Activated CD4-positive, alpha-beta T cell treated with anti-CD3 and anti-CD28 coated beads for 4 hours (primary cell): ENCODE data around the gene GATA1.
A peak's percentile ranks its signal among the peaks of the same experiment; 100 is the strongest.

Experiments used
- DNase-seq, 2 donors: peaks; one replicate each; pipeline ENCODE4 v3.0.0-alpha.2; 2020

GATA1 gene

GRCh38 chrX:48786341-48786800, at the start of gene GATA1:
Gene GATA1, plus strand, starts transcription at chrX:48786590. Its CDS starts 4,520 bp downstream, at chrX:48791110.
- DNase-seq: no peak

GRCh38 chrX:48736878-48737212, 49.5 kb upstream of the GATA1 start:
- no peak for DNase-seq

- peak; percentile 83 to 85 for DNase-seq
These were observed 49.0 kb upstream of the GATA1 start for GRCh38 chrX:48737213-48737938.

- DNase-seq: no peak
These were observed 48.5 kb upstream of the GATA1 start for GRCh38 chrX:48737940-48738339.

DNA sequence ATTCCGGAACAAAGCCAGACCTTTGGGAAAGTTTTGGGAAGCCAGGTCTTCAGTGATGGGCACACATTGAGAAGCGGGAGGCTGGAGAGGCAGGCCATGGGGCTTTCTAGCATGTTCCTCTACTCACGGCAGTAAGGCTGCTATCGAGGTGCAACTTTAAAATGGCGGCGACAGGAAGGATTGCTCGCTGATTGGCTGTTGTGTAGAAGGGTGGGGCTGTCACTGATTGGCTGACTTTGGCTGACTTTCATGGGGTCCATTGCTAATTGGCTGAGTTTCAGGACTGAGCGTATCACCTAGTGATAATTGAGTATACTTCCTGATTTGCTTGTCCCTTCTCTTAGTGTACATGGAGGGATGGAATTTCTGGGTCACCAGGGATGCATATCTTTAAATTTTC, 44.6 kb upstream of the GATA1 start:
- no peak for DNase-seq

GRCh38 chrX:48745222-48745621, 41.2 kb upstream of the GATA1 start:
- DNase-seq: no peak

DNA sequence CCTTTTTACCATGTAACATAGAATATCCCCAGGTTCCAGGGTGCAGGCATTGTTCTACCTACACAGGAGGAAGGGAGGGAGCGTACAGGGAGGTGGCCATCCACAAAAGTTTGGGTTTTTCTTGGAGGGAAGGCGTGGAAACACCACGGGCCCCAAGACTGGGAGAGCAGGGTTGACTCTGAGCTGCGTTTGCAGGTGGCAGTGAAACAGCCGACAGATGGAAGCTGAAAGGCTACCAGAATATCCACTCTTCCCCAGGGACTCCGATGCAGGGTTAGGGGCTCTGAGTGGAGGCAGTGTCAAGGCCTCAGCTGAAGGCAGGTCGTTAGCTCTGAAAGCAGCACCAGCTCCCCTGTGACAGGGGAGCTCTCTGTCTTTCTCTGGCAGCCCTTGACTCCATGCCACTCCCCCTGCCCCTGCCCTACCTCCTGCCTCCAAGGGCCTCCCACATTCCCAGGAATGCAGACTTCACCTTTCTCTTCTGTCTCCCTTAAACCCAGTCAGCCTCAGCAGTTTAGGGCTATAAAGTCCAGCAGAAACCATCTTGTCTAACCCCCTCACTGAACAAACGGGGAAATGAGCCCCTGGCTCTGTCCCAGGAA, 38.9 kb upstream of the GATA1 start:
- DNase-seq: no peak

DNA sequence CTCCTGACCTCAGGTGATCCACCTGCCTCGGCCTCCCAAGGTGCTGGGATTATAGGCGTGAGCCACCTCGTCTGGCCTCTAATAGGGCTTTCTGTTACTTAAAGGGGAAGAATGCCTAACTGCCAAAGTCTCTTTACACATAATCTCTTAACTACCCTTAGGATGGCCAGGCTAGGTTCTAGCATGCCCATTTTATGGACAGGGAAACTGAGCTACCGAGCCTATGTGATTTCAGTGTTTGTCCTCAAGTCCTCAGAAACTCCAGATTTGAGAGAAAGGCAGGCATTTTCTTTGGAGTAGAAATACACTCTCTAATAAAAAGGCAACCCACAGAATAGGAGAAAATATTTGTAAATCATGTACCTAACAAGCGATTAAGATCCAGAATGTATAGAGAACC, 37.2 kb upstream of the GATA1 start:
- no peak for DNase-seq

DNA sequence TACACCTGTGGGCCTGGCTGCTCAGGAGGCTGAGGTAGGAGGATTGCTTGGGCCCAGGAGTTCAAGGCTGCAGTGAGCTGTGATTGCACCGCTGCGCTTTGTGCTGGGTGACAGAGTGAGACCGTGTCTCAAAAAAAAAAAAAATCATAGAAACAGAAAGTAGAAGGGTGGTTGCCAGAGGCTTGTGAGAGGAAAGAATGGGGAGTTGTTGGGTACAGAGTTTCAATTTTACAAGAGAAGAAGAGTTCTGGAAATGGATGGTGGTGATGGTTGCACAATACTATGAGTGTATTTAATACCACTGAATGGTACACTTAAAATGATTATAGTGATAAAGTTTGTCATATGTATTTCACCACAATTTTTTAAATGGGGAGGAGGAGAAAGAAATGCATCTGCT, 35.0 kb upstream of the GATA1 start:
- no peak for DNase-seq

- DNase-seq: no peak
These were observed 33.9 kb upstream of the GATA1 start for GRCh38 chrX:48752498-48752897.

DNA sequence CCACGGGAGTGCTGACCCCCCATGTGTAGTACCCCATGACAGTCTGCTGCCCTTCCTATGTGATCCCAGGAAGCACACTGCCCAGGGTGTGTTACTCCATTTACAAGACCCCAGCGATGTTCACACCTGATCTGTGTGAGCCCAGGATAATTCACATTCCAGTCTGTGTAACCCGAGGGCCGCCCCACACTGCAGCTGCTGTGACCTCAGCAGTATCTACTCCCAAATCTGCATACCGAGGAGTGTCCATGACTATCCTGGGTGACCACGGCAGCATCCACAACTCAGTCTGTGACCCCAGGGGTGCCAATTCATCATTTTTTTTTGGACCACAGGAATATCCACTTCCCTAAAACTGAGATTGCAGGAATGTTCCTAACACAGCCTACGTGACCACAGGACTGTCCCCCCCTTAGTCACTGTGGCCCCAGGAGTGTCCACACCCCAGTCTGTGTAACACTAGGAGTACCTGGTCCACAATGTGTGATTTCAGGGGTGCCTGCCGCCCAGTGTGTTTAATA, 32.6 kb upstream of the GATA1 start:
- DNase-seq: no peak

DNA sequence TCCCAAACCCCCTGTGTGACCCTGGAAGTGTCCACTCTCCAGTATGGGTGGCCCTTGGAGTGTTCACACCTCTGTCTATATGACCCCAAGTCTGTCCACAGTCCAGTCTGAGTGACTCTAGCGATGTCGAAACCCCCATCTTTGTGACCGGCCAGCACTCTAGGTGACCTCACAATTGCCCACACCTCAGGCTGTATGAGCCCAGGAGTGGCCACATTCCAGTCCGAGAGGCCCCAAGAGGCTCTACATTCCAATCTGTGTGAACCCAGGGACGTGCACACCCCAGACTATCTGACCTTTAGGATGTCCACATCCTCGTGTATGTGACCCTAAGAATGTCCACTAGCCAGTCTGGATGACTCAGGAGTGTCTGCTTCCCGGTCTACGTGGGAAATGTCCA, 32.2 kb upstream of the GATA1 start:
- no peak for DNase-seq

DNA sequence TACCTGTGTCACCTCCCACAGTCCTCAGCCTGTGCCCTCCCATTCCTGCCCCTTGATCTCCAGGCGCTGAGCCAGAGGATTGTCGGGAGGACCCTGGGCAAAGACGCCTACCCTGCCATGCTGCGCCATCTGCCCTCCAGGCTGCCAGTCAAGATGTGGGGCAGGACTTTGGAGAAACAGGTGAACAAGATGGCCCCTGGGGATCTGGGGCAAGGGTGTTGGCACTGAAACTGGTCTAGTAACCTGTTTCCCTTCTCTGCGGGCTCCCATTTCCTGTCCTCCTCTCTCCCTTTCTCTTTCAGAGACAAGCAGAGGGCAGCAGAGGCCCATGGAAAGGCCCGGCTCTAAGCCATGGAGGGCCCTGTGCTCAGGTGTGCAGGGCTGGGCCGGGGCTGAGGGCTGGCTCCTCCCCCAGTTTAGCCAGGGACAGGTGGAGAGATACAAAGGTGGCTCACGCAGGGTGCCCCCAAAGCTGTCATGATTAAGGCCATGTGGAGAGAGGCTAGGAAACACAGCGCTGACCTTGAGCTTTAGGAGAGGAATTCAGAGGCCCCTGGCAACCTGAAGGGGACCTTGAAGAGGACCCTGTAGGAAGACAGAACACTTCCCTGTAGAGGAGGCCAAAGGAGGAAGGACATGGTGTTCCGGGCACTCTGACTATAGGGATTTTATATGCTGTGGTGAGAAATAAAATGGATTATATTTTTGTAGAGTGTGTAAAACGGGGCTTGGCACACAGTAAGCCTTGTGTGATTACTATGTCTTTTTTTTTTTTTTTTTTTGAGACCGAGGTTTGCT, 24.5 kb upstream of the GATA1 start, which contains the start of gene GLOD5:
Gene GLOD5, plus strand, starts transcription at position 74 of the 798 bp plus-strand sequence. Its CDS starts 44 bp downstream, at position 118.
- DNase-seq: no peak

DNA sequence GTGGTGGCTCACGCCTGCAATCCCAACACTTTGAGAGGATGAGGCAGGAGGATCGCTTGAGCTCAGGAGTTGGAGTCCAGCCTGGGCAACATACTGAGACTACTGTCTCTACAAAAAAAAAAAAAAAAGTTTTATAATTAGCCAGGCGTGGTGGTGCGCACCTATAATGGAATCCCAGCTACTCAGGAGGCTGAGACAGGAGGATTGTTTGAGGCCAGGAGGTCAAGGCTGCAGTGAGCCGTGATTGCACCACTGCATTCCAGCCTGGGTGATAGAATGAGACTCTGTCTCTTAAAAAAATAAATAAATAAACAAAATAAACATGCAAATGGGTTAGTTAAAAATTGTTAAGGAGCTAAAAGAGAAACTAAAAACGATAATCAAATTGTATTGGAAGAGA, 17.2 kb upstream of the GATA1 start:
- no peak for DNase-seq

DNA sequence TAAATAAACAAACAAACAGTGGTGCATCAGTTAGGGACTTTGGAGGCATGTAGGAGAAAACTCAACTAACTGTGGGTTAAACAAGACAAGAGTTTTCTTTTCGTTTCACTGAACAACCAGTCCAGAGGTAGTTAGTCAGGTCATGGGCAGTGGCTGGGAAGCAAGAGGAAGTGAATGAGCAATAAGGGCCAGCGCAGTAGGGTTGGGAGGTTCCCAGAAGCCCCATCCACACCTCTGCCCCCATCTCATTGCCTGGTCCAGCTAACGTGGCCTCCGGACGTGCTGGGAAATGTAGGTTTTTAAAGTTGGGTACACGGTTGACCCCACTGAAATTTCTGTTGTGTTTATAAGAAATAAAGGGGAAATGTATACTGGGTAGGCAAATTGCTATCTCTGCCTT, 16.1 kb upstream of the GATA1 start:
- no peak for DNase-seq

GRCh38 chrX:48772602-48773001, 13.8 kb upstream of the GATA1 start:
- DNase-seq: no peak

GRCh38 chrX:48776818-48777439, 9.5 kb upstream of the GATA1 start:
- DNase-seq: no peak

DNA sequence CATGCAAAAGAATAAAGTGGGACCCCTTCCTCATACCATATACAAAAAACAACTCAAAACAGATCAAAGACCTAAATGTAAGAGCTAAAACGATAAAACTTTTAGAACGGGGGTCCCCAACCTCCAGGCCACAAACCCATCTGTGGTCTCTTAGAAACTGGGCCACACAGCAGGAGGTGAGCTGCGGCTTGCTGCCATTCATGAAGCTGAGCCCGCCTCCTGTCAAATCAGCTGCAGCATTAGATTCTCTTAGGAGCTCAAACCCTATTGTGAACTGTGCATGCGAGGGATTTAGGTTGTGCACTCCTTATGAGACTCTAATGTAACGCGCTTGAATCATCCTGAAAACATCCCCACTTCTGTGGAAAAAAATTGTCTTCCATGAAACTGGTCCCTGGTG, 7.0 kb upstream of the GATA1 start:
- no peak for DNase-seq

- no peak for DNase-seq
These were observed 4.7 kb upstream of the GATA1 start for GRCh38 chrX:48781705-48782104.

GRCh38 chrX:48782216-48782615, 4.2 kb upstream of the GATA1 start:
- no peak for DNase-seq

DNA sequence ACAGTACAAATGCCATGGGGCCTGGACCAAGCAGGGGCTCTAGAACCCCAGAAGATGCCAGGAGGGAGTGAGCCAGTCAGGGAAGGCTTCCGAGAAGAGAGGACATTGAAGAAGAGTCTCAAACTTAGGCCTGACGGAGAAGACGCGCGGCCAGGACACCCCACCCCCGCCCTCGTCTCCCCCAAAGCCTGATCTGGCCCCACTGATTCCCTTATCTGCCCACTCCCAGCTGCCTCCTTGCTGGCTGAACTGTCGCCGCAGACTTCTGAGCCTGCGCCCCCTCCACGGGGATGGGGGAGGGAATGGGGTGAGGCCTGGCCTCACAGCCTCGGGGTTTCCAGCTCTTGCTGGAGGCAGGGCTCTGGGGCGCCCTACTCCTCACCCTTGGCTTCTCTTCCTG, 3.6 kb upstream of the GATA1 start:
- no peak for DNase-seq

DNA sequence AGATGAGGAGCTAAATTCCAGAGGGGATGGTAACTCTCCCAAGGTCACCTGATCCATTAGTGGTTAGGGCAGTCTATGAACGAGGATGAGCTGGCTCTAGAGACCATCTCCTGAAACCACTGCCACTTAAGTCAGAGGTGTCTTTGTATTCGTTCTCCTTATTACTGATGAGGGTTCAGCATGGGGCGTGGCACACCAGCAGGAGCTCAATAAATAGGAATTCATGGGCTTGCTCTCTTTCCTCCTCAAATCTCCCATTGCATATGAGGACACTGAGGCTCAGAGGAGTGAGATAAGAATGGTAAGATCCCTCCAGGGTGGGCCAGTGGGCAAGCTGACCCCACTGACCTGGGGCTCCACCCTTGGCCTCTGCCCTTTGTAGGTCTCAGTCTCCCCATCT, 1.7 kb upstream of the GATA1 start:
- no peak for DNase-seq

DNA sequence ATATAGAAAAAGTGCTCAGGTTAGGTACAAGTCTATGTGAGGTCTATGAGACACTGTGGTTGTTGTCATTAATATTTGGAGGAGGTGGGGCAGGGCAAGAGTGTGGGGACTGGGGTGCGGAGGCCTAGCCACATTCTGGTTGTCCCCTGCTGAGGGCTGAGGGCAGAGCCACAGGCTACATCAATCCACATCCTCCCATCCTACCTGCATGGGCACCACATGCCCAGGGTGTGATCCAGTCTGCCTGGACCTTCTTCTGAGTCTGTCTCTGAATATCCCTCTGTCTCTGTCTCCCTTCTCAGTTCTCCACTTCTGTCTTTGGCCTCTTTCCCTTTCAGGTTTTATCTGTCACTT, 1.2 kb upstream of the GATA1 start:
- DNase-seq: no peak
